Esophagus squamous epithelium (tissue), 4 donors: ENCODE data around the gene NOC4L.

Source experiments
- POLR2A ChIP-seq, 4 donors: fragments of 450-650 bp; IDR thresholded peaks; one replicate each; pipeline ENCODE4 v1.6.1; 2017; ENCODE audit warnings: antibody characterized with exemption in 4 of 4, mild to moderate bottlenecking in 4 of 4, moderate library complexity in 3 of 4
- TF ChIP-seq, protein P1 (sequence below), 6 experiments: fragments of 450-650 bp in 4 of 6; fragments of 200-600 bp in 2 of 6; sonication (generic) in 2 of 6; IDR thresholded peaks; one replicate each; pipeline ENCODE4 v1.5.1; 2016 to 2019; ENCODE audit warnings: antibody characterized with exemption in 6 of 6, mild to moderate bottlenecking in 4 of 6, moderate library complexity in 4 of 6

- TF ChIP-seq, protein P1, sequence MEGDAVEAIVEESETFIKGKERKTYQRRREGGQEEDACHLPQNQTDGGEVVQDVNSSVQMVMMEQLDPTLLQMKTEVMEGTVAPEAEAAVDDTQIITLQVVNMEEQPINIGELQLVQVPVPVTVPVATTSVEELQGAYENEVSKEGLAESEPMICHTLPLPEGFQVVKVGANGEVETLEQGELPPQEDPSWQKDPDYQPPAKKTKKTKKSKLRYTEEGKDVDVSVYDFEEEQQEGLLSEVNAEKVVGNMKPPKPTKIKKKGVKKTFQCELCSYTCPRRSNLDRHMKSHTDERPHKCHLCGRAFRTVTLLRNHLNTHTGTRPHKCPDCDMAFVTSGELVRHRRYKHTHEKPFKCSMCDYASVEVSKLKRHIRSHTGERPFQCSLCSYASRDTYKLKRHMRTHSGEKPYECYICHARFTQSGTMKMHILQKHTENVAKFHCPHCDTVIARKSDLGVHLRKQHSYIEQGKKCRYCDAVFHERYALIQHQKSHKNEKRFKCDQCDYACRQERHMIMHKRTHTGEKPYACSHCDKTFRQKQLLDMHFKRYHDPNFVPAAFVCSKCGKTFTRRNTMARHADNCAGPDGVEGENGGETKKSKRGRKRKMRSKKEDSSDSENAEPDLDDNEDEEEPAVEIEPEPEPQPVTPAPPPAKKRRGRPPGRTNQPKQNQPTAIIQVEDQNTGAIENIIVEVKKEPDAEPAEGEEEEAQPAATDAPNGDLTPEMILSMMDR (IDR thresholded peaks at IDR 0.05) = no peak
- TF ChIP-seq POLR2A (IDR thresholded peaks at IDR 0.05) = no peak
These were observed 30.0 kb downstream of the NOC4L start for GRCh38 chr12:132174015-132174838.
